Activated CD4-positive, CD25-positive, alpha-beta regulatory T cell treated with anti-CD3 and anti-CD28 coated beads, Interleukin-2, amount 50 U/mL, for 72 hours (primary cell): ENCODE data around the gene PIP5KL1.

Experiments
- DNase-seq: peaks from one replicate; pipeline ENCODE4 v3.0.0; 2021

The PIP5KL1 gene

DNA sequence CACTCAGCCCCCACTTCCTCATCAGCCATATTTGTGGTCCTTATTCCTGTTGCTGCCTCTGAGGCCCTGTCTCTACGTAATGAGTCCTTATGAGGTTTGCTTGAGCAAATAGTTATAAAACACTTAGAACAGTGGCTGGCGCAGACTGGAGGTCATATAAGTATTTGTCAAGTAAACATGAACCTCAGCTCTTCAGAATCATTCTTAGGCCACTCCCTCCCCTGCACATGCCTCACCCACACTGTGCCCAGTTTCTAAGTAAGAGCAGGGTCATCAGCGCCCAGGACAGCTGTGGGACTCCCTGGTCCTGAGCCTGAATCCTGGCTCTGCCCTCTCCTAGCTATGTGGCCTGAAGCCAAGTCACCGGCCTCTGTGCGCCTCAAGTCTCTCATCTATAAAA, 17.7 kb downstream of the PIP5KL1 start:
- no peak for DNase-seq

- no peak for DNase-seq
These were observed 18.3 kb downstream of the PIP5KL1 start for GRCh38 chr9:127912296-127912695.

- no peak for DNase-seq
These were observed 19.9 kb downstream of the PIP5KL1 start for GRCh38 chr9:127910613-127911205.

DNA sequence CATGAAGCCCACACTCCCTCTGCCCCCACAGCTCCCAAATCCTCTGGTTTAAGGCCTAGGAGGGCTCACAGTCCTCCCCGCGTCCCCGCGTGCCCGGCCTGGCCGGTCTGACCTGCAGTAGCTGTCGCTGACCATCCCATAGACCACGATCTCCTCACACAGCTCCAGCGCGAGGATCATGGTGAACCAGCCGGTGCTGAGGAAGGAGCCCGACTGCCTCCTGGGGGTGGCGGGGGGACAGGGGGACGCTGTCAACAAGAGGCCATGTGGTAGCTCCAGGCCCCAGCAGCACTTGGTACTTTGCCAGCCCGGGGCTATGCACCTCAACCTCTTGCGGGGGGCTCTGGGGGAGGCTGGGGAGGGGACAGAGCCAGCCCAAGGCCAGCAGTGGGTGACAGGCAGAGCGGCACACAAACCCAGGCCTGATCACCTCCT, 20.7 kb downstream of the PIP5KL1 start:
- DNase-seq = no peak

- no peak for DNase-seq
These were observed 22.0 kb downstream of the PIP5KL1 start for GRCh38 chr9:127908660-127908926.

GRCh38 chr9:127907867-127908659, 22.5 kb downstream of the PIP5KL1 start:
- no peak for DNase-seq

DNA sequence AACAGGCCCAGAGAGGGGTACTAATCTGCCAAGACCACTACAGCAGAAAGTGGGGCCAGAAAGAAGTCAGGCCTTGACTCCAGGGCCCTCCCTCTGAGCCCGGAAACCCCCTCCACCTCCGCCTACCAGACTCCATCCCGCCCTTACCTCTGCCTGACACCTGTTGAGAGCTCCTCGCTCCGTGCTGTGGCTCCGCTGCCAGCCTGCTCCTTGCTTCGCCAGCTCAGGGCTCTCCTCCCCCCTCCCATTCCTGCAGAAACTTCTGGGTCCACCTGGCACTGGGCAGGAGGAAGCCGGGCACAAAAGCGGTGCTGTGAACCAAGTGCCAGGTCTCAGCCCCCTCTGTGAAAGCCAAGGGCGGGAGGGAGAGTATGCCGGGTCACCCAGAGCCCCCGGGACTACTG, 24.8 kb downstream of the PIP5KL1 start:
- DNase-seq = peak; percentile 64

- peak; percentile 50 for DNase-seq
These were observed 25.4 kb downstream of the PIP5KL1 start for GRCh38 chr9:127905004-127905728.

GRCh38 chr9:127904561-127905003, 26.0 kb downstream of the PIP5KL1 start:
- no peak for DNase-seq

GRCh38 chr9:127903557-127904475, 26.8 kb downstream of the PIP5KL1 start:
- peak; percentile 61 for DNase-seq

DNA sequence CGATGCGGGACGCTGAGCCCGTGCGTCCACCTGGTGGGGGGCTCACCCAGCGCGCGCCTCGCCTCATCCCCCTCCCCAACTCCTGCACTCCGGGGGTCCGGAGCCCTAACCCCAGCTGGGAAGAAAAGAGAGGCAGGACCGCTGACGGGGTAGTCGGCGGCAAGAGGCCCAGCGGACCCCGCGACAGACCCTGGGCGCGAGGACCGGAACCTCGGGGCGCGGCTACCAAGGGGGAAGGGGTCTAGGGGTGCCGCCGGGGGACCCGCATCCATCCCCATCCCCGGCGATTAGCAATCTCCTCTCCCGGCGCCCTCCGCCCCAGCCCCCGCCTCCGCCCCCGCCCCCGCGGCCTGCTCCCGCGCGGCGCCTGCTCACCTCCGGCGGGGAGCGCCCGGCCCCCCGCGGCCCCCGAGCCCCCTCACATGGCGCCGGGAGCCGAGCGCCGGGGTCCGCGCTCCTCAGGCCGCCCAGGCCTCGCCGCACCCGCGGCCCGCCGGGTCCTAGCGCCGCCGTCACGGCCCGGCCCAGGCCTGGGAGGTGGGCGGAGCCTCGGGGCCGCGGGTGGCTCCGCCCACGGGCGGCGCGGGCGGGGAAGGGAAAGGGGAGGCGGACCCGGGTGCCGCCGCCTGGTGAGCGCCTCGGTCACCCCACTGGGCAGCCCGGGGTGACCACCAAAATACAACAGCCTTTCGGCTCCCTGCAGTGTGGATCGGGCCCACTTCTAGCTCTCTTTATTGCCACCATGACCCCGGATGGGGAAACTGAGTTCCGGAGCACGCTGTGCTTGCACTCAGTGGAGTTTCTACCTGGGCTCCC, 31.2 kb downstream of the PIP5KL1 start, which contains the start of gene ST6GALNAC6:
ST6GALNAC6 (minus strand) TSS at position 476 of the 816 bp plus-strand sequence. CDS start 1,622 bp downstream, outside the sequence.
- peak; percentile 81 for DNase-seq

DNA sequence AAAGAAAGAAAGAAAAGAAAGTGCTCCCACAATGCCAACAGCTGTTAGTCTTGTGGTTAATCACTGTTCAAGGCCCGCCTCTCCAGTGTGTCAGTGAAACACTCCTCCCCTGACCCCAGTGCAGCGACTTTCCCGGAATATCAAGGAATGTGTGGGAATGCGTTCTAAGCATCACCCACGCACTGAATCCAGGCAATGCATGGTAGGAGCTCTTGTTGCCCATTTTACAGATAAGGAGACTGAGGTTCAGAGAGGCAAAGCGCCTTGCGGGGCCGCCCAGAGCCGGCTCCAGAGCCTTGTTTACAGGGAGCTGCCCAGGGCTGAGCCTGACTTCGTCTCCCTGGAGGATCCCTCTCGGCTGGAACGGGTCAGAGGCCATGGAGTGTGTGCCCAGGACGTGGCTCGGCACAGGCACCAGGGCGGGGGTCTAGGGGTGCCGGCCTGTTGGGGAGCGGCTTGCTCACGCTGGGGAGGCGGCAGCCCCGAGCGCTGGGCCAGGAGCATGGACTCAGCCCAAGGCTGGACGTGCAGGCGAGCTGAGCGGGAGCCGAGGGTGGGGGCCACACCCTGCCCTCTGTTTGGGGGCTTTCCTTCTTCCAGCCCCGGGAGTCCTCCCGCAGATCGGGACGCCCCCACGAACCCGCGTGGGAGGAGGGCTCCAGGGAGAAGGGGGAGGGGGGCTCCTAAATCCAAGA, 32.0 kb downstream of the PIP5KL1 start:
- DNase-seq = no peak

DNA sequence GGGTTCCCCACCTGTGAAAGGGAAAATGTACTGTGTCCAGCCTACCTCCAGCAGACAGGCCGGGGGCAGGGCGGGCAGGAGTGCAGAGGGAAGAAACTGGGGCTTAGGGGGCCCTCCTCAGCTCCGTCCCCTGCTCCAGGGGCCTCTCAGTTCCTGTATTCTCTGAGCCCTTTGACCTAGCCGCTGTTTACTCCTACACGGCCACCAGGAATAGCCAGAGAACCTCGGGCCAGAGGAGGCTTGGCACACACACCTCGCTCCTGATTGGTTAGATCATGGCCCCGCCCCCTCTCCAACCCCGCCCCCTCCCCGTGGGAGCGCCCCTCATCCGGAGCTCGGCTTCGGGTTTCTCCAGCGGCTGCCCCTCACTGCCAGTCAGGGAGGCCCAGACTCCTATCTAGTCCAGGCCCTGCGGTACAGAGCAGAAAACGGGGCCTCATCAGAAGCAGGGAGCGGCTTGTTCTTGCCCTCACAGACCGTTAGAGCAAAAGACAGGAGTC, 33.3 kb downstream of the PIP5KL1 start:
- no peak for DNase-seq

DNA sequence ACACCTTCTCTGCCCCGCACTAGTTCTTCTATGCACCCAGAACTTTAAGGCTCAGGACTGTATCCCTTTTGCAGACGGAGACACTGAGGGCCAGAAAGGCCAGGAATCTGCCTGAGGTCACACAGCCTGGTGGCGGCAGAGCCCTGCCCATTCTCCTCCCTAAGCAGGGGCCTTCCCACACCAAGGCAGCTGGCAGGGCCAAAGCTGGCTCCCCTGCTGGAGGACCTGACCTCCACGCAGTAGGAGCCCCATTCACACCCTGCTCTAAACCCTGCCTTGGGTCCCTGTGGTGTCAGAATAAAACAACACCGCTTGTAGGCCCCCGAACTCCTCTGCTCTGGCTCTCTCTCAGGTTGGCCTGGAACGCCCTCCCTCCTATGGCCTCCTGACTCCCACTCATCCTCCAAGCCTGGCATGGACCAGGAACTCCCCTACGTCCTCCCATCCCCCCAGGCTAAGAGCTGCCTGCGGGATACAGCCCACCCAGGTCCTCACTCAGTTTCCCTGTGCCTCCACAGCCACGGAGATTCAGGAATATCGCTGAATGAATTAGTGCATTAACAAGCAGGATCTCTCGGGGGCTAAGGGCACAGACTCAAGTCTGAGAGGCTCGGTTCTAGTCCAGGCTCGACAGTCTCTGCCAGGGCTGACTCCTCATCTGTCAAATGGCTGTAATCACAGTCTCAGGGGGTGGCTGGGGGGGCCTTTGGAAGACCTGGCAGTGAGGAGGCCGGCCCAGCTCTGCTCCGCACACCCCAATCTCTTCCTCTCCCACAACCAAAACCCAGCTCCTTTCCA, 34.0 kb downstream of the PIP5KL1 start:
- DNase-seq = no peak

- DNase-seq = no peak
These were observed 34.8 kb downstream of the PIP5KL1 start for GRCh38 chr9:127895811-127896210.

- no peak for DNase-seq
These were observed 37.2 kb downstream of the PIP5KL1 start for GRCh38 chr9:127893392-127893791.

- no peak for DNase-seq
These were observed 37.7 kb downstream of the PIP5KL1 start for GRCh38 chr9:127892831-127893230.

DNA sequence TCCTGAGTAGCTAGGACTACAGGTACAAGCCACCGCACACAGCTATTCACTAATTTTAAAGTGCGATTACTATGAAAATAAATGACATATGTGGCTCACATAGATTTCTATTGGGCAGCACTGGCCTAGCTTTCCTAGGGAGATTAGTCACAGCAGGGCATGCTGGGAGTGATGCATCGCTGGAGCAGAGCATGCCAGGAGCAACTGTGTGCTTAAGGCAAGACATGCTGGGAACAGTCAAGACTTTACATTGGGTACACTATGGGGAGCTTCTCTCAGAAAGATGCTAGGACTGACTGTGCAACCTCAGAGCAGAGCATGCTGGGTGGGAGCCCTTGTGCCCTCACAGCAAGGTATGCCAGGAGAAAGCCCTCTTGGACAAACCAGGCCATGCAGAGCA, 40.5 kb downstream of the PIP5KL1 start:
- DNase-seq = no peak

DNA sequence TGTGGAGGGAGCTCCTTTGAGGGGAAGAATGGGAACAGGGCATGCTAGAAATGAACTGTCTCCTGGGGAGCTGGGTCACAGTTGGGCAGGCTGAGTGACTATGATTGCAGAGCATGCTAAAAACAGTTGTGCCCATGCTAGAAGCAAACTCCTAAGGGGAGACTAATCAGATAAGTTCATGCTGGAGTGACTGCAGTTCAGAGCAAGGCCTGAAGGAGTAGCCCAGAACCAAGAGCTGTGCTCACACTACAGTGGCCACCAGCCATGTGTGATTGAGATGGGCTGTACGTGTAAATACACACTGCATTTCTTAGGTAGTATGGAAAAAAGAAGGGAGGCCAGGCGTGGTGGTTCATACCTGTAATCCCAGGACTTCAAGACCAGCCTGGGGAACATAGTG, 42.8 kb downstream of the PIP5KL1 start:
- no peak for DNase-seq

DNA sequence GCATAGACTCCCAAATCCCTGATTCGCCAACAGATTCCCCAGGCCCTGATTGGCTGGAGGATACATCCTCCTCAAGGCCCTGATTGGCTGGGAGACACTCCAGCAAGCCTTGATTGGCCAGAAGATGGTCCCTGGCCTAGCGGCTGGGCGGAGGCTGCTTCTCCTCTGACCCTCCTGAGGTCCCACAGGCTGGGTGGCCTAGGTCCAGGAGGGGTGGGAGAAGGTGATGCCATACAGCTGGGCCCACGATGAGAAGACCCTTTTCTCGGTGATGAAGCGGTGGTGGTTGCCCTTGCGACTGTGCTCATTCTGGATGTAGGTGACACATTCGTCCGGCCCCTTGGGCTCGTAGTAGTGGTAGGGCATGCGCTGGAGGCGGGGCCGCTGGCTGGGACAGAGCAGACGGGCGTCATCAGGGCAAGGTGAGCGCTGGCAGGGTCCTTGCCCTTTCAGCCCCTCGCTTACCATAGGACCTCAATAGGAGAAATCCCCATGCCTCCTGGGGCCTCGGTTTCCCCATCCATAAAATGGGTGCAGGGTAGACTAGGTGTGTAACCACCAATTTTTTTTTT, 44.1 kb downstream of the PIP5KL1 start:
- DNase-seq = no peak
